ENCODE results near the gene CCDC77.

CCDC77 gene

DNA sequence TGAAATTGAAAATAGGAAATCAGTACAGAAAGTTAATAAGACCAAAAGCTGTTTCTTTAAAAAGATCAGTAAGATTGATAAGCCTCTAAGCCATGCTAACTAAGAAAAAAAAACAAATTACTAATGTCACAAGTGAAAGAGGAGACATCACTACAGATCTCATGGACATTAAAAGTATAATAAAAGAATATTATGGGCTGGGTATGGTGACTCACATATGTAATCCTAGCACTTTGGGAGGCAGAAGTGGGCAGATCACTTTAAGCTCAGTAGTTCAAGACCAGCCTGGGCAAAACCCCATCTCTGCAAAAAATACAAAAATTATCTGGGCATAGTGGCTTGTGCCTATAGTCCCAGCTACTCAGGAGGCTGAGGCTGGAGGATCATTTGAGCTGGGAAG, 88.8 kb downstream of the CCDC77 start:
- no peaks in the 10 kb centered on the region for H4K20me1 ChIP-seq (ENCODE audit: insufficient read depth)
- H3K4me3 ChIP-seq (IDR thresholded peaks at IDR 0.05; ENCODE audit: insufficient read depth, low read depth, low read length) = no peak overlapping the region
- no peaks in the 10 kb centered on the region for H3K79me2 ChIP-seq (ENCODE audit: insufficient read depth, low read depth)
- no peak overlapping the region for H3K27ac ChIP-seq
- H3K9ac ChIP-seq = no peak overlapping the region
- H3K4me1 ChIP-seq (ENCODE audit: low read depth, poor library complexity, severe bottlenecking) = no peaks in the 10 kb centered on the region
- H3K4me2 ChIP-seq = no peak overlapping the region
- H3K36me3 ChIP-seq (ENCODE audit: insufficient read depth) = no peaks in the 10 kb centered on the region
- H3K27me3 ChIP-seq (ENCODE audit: insufficient read depth, low read depth) = no peaks in the 10 kb centered on the region
- H2AFZ ChIP-seq (ENCODE audit: low read depth) = no peak overlapping the region
- TF ChIP-seq, protein P1, sequence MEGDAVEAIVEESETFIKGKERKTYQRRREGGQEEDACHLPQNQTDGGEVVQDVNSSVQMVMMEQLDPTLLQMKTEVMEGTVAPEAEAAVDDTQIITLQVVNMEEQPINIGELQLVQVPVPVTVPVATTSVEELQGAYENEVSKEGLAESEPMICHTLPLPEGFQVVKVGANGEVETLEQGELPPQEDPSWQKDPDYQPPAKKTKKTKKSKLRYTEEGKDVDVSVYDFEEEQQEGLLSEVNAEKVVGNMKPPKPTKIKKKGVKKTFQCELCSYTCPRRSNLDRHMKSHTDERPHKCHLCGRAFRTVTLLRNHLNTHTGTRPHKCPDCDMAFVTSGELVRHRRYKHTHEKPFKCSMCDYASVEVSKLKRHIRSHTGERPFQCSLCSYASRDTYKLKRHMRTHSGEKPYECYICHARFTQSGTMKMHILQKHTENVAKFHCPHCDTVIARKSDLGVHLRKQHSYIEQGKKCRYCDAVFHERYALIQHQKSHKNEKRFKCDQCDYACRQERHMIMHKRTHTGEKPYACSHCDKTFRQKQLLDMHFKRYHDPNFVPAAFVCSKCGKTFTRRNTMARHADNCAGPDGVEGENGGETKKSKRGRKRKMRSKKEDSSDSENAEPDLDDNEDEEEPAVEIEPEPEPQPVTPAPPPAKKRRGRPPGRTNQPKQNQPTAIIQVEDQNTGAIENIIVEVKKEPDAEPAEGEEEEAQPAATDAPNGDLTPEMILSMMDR (conservative IDR thresholded peaks at IDR 0.05; ENCODE audit: low read depth, low read length) = no peak

Measured in KMS-11 (cell line).